Endodermal cell (in vitro differentiated cells): ENCODE measurements around the gene CTDNEP1. TPM values are rescaled to one million over a fixed set of nuclear protein-coding genes. Genes with fewer than 3 reads are reported as not detected.
A peak's percentile ranks its signal among the peaks of the same experiment; 100 is the strongest.

Experiments
- DNase-seq: peaks from one replicate; pipeline ENCODE4 v3.0.0-alpha.2; 2017
- H3K27ac ChIP-seq: 2 replicates; pipeline ENCODE4 v1.5.1; 2013; ENCODE audit warnings: mild to moderate bottlenecking, low read depth, low read length, moderate library complexity
- H3K27me3 ChIP-seq: 2 replicates; pipeline ENCODE4 v1.6.1; 2013; ENCODE audit warnings: mild to moderate bottlenecking, low read length, moderate library complexity; ENCODE audit not compliant: insufficient read depth, control insufficient read depth, poor library complexity, severe bottlenecking
- H3K36me3 ChIP-seq: 2 replicates; pipeline ENCODE4 v1.7.0; 2013; ENCODE audit warnings: mild to moderate bottlenecking, low read length, moderate library complexity; ENCODE audit not compliant: control insufficient read depth, insufficient read depth
- H3K4me1 ChIP-seq: one replicate; pipeline ENCODE4 v1.7.0; 2013; ENCODE audit warnings: low read length; ENCODE audit not compliant: control insufficient read depth, insufficient read depth
- H3K4me3 ChIP-seq: 2 replicates; pipeline ENCODE4 v1.5.1; 2013; ENCODE audit warnings: mild to moderate bottlenecking, low read length, moderate library complexity
- H3K9ac ChIP-seq: 2 replicates; pipeline ENCODE4 v1.6.1; 2013; ENCODE audit warnings: mild to moderate bottlenecking, low read length, moderate library complexity; ENCODE audit not compliant: poor library complexity, severe bottlenecking; ENCODE audit errors: extremely low read depth
- H3K9me3 ChIP-seq: 2 replicates; pipeline ENCODE4 v1.6.1; 2013; ENCODE audit warnings: mild to moderate bottlenecking, low read length, moderate library complexity; ENCODE audit not compliant: control insufficient read depth
- H3K27ac Mint-ChIP-seq: 2 replicates; pipeline ENCODE4 v1.8.0; 2020; ENCODE audit warnings: mixed read lengths
- H3K27me3 Mint-ChIP-seq: 2 replicates; pipeline ENCODE4 v1.8.0; 2021; ENCODE audit warnings: mild to moderate bottlenecking, mixed read lengths; ENCODE audit not compliant: insufficient read depth
- H3K36me3 Mint-ChIP-seq: 2 replicates; pipeline ENCODE4 v1.8.0; 2020; ENCODE audit warnings: low read depth, mixed read lengths
- H3K4me1 Mint-ChIP-seq: 2 replicates; pipeline ENCODE4 v1.8.0; 2020; ENCODE audit warnings: mixed read lengths
- H3K4me3 Mint-ChIP-seq: 2 replicates; pipeline ENCODE4 v1.8.0; 2020; ENCODE audit warnings: mild to moderate bottlenecking, moderate library complexity, mixed read lengths
- H3K9me3 Mint-ChIP-seq: 2 replicates; pipeline ENCODE4 v1.8.0; 2020; ENCODE audit warnings: mild to moderate bottlenecking, mixed read lengths
- CTCF ChIP-seq: fragments of 200-600 bp; sonication (generic); conservative IDR thresholded peaks from 2 replicates; pipeline ENCODE4 v1.5.0; 2021; ENCODE audit warnings: antibody characterized with exemption, mild to moderate bottlenecking
- WGBS, 2 experiments: methylation state at CpG; one replicate each; pipeline versions ENCODE4 v1.1.5 to v1.1.7; 2013; ENCODE audit warnings: missing lambda C conversion rate in 2 of 2, mixed read lengths in 1 of 2; ENCODE audit not compliant: insufficient coverage in 1 of 2, insufficient read length in 1 of 2; 5-methylcytosine and 5-hydroxymethylcytosine counted together
- total RNA-seq, 2 donors: library from RNA; stranded (reverse); fragmentation: NEBNext Ultra II Directional in 1 of 2; extraction: Animal tissue kit (Norgen Biotek cat#: 25700) in 1 of 2; gene quantifications; 2 replicates in 1 of 2; 3 replicates in 1 of 2; pipeline ENCODE4 v1.2.1, GENCODE V29; 2021

The CTDNEP1 gene
- total RNA-seq, 2 donors from 2014 or later: 123 to 125 TPM

- Histone ChIP-seq H3K4me3 (no peak overlapping the region), H3K9me3 (no peaks in the 10 kb centered on the region), H3K4me1 (no peaks in the 10 kb centered on the region), H3K27ac (no peak overlapping the region), H3K36me3 (peaks cover 29% of the 10 kb centered on the region), H3K9ac (no peak overlapping the region), H3K27me3 (peaks cover 36% of the 10 kb centered on the region)
- Mint-ChIP-seq H3K36me3 (peaks cover 34% of the 10 kb centered on the region), H3K4me1 (peaks cover 12% of the 10 kb centered on the region), H3K9me3 (no peaks in the 10 kb centered on the region), H3K4me3 (peak overlapping the region; percentile 98), H3K27ac (peak overlapping the region; percentile 52), H3K27me3 (no peaks in the 10 kb centered on the region)
- TF ChIP-seq CTCF: no peak
- 93 to 100% methylated on average over 1 to 5 of the region's 6 CpGs for WGBS, 2 experiments
- no peak for DNase-seq
Observed at GRCh38 chr17:7259555-7259889, 8.0 kb upstream of the CTDNEP1 start.

- peaks cover 38% of the 10 kb centered on the region for H3K36me3 Mint-ChIP-seq
- H3K27ac Mint-ChIP-seq: peak overlapping the region; percentile 52
- no peak for DNase-seq
- no peak overlapping the region for H3K27ac ChIP-seq
- peaks cover 36% of the 10 kb centered on the region for H3K27me3 ChIP-seq
- no peaks in the 10 kb centered on the region for H3K9me3 ChIP-seq
- H3K4me1 Mint-ChIP-seq: peaks cover 10% of the 10 kb centered on the region
- TF ChIP-seq CTCF: no peak
- H3K4me3 Mint-ChIP-seq: peak overlapping the region; percentile 98
- no peak overlapping the region for H3K9ac ChIP-seq
- no peaks in the 10 kb centered on the region for H3K4me1 ChIP-seq
- peaks cover 35% of the 10 kb centered on the region for H3K36me3 ChIP-seq
- no peaks in the 10 kb centered on the region for H3K27me3 Mint-ChIP-seq
- no peak overlapping the region for H3K4me3 ChIP-seq
- 94 to 96% methylated on average over 6 to 7 of the region's 7 CpGs for WGBS, 2 experiments
- no peaks in the 10 kb centered on the region for H3K9me3 Mint-ChIP-seq
Observed at GRCh38 chr17:7258731-7259554, 7.4 kb upstream of the CTDNEP1 start.

GRCh38 chr17:7256766-7257456 is 5.4 kb upstream of the CTDNEP1 start:
- no peaks in the 10 kb centered on the region for H3K9me3 ChIP-seq
- no peak overlapping the region for H3K4me3 Mint-ChIP-seq
- WGBS, 2 experiments: 93 to 97% methylated on average over 7 to 8 of the region's 8 CpGs
- DNase-seq: no peak
- no peaks in the 10 kb centered on the region for H3K27me3 Mint-ChIP-seq
- no peak overlapping the region for H3K9ac ChIP-seq
- H3K27me3 ChIP-seq: peaks cover 17% of the 10 kb centered on the region
- no peak overlapping the region for H3K27ac Mint-ChIP-seq
- no peaks in the 10 kb centered on the region for H3K4me1 ChIP-seq
- peaks cover 39% of the 10 kb centered on the region for H3K36me3 Mint-ChIP-seq
- peaks cover 37% of the 10 kb centered on the region for H3K36me3 ChIP-seq
- no peak overlapping the region for H3K4me3 ChIP-seq
- H3K9me3 Mint-ChIP-seq: no peaks in the 10 kb centered on the region
- TF ChIP-seq CTCF: no peak
- H3K4me1 Mint-ChIP-seq: peaks cover 7% of the 10 kb centered on the region
- no peak overlapping the region for H3K27ac ChIP-seq
